PC-9 (cell line): Measurements from ENCODE around the gene SPATS2L.

Experiments used
- CTCF ChIP-seq: fragments of 200-600 bp; sonication (generic); conservative IDR thresholded peaks from 2 replicates; pipeline ENCODE4 v1.6.1; 2017; ENCODE audit warnings: mixed run types, antibody characterized with exemption, mild to moderate bottlenecking, moderate library complexity
- EZH2 ChIP-seq: fragments of 200-600 bp; sonication (generic); IDR thresholded peaks from 2 replicates; pipeline ENCODE4 v1.8.0; 2017; ENCODE audit warnings: antibody characterized with exemption, low read depth

GRCh38 chr2:200347301-200347700, 40.8 kb downstream of the SPATS2L start:
- TF ChIP-seq CTCF (no peak), EZH2 (no peak)
